ENCODE data around the gene SLC7A11. TPM values are rescaled to one million over a fixed set of nuclear protein-coding genes. Genes with fewer than 3 reads are reported as not detected.
"Not testable (repeated sequence)": the region's sequence is repeated elsewhere in the genome, so short reads cannot be mapped to it uniquely, and the experiment has no call there.

Gene SLC7A11
- total RNA-seq, 1 donor from 2014 or later: 0.19 TPM

DNA sequence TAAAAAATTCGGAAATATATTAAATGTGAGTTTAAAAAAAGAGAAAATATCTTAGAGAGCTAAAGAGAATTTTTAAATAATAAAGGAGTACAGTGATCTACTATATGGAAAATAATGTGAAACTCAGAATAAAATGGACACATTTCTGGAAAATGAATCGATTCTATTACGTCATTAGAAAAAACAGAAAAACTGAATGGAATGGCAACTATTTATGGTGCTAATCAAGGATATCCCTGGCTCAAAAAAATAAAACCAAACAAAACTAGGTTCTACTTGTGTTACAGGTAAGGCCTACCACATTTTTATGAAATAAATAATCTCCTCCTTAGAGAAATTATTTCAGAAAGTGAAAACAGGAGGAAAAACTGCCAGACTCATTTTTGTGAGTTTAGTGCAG, 5.5 kb upstream of the SLC7A11 start:
- no peak for DNase-seq (ENCODE audit: low spot score)

DNA sequence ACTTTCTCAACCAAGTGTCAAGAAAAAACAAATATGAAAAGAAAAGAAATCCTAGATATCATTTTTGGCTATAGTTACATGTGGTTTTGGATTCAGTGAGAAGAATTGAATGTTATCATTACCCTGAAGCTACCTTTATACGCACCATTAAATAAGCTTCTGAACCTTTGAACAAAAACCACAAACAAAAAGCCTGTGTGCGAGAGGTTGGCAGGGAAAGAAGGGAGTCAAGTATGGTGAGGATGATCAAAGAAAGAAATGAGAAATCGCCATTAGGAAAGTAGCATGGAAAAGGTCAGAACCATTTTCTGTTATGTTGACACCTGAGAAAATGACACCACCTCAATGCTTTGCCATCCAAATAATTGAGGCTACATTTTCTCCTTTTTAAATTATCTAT, 1.2 kb upstream of the SLC7A11 start:
- intact Hi-C loops (cut with DNase I): no loop called here
- no peak for DNase-seq (ENCODE audit: low spot score)

More for the DNA sequence above, 5.5 kb upstream of the SLC7A11 start:
- intact Hi-C loops (cut with DNase I): no loop called here

DNA sequence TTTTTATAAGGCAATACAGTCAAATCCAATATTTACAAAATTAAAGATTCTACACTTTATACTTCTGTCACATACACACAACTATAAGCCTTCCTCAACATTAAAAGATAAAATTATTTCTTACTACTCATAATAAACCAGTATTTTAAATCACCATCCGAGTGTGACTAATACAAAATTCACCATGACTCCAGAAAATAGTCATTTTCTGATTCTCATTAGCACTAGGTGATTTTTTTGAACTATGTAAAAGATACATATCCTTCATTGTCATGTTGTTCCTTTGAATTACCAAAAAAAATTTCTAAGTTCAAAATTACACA, 646 bp upstream of the SLC7A11 start:
- intact Hi-C loops (cut with DNase I): no loop called here
- no peak for DNase-seq (ENCODE audit: low spot score)

DNA sequence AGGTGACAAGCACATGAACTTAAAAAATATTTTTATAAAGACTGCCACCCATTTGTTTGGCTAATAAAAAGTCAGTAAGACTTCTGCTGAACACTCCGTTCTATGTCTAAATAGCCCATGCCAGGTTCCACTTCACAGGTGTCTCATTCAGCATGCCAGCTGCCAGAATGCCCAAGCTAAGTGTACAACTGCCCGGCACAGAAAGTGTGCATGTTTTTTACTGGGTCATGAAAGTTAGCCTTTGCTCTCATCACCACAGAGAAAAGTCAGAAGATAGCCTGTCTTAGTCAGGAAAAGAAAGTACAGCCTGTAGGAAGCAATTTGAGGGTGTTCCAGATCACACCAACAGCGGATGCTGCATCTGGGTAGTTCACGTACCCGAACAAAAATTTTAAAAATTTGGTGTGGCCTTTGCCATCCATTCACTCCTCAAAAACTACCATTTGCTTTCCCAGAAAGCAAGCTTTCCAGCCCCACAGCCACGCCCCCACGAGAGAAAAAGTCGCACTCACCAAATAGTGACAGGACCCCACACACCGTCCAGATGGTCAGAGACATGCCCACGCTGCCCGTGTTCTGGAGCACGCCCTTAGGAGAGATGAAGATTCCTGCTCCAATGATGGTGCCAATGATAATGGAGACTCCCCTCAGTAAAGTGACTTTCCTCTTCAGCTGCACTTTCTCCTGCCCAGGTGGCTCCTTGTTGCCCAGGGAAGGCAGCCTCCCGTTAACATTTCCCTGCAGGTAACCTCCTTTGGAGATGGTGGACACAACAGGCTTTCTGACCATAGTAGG, 671 bp downstream of the SLC7A11 start:
- intact Hi-C loops (cut with DNase I): no loop called here
- no peak for DNase-seq (ENCODE audit: low spot score)

DNA sequence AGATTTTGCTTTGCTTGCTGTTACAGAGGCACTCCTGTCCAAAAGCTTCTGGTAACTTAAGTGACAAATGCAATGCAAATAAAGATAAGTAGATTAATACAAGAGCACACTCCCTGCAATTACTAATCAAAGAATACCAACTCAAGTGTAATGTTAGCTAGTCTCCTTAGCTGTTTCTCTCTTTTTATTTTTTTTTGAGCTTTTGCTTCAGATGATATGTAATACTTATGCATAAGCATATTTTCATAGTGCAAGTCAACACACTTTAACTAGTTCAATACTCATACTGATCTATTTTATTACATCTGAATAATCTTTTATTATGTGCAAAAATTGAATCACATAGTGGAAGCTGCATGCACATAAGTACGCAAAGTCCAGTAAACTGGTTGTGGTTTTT, 2.7 kb downstream of the SLC7A11 start:
- no peak for DNase-seq (ENCODE audit: low spot score)
- intact Hi-C loops (cut with DNase I): no loop called here

DNA sequence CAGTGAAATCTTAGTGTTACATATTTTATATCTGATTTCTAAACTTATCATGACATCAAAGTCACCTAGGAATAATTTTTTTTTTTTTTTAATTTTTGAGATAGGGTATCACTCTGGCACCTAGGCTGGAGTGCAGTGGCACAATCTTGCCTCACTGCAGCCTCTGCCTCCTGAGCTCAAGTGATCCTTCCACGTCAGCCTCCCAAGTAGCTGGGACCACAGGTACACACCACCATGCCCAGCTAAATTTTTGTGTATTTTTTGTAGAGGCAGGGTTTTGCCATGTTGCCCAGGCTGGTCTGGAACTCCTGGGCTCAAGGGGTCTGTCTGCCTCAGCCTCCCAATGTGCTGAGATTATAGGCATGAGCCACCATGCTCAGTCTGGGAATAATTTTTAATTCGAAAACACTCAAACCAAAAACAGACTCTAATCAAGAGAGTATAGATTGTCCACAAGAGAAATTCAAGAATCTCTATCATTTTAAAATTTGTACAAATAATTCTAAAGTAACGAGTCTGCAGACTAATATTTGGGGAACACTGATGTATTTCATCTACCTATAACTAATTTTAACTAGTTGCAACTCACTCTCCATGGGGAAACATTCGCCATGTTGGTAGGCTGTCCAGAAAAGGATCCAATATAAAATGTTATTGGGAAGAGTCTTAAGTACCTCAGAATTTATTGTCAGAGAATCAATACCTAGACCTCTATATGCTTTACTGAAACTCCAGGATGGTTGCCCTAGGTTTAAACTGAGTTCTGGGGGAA, 3.4 kb downstream of the SLC7A11 start:
- intact Hi-C loops (cut with DNase I): no loop called here
- no peak for DNase-seq (ENCODE audit: low spot score)

DNA sequence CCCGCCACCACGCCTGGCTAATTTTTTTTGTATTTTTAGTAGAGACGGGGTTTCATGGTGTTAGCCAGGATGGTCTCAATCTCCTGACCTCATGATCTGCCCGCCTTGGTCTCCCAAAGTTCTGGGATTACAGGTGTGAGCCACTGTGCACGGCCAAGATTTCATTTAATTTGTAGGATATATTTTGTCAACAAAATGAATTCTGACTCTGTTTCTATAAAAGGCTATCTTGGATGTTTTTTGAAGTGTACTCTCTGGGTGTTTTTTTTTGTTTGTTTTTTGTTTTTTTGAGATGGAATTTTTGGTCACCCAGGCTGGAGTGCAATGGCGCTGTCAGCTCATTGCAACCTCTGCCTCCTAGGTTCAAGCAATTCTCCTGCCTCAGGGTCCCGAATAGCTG, 5.0 kb downstream of the SLC7A11 start:
- DNase-seq (ENCODE audit: low spot score); intact Hi-C loops (cut with DNase I): not testable (repeated sequence)

DNA sequence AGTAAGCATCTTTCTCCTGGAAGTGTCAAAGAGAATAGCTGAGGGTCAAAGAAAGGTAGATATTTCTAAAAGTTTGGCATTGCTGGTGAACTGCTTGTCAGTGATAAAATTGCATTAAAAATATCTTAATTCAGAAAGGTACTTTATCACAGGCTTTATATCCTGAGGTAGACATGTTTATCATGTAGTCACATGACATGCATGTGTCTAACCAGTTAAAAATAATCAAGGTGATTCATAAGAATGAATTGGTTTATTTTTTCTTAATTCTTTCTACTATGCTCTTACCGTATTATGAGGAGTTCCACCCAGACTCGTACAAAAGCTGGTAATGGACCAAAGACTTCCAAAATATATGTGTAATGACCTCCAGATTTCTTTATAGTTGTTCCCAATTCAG, 6.1 kb downstream of the SLC7A11 start:
- intact Hi-C loops (cut with DNase I): no loop called here
- no peak for DNase-seq (ENCODE audit: low spot score)

DNA sequence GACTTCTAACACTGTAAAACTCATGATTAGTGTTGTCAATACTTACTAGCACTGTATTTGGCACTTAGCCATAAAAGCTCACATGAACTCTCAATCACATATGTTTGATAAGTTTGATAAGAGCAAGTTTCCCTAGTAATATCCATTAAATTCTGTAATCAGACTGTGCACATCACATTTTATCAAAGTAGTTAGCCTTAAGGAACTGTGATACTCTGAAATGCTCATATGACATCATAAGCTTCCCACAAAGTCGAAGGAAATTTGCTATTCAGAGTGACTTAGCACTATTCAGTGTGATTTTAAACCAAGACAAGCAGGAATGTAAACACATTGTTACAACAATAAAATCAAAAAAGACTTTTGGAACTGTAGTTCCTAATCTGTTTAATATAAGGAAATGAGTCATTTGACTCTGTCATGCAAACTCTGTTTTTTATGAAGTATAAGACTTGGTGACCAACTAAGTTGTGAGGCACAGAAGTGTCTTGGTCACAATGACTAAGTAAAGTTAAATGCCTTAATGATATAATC, 6.7 kb downstream of the SLC7A11 start:
- DNase-seq (ENCODE audit: low spot score): no peak
- intact Hi-C loops (cut with DNase I): no loop called here

DNA sequence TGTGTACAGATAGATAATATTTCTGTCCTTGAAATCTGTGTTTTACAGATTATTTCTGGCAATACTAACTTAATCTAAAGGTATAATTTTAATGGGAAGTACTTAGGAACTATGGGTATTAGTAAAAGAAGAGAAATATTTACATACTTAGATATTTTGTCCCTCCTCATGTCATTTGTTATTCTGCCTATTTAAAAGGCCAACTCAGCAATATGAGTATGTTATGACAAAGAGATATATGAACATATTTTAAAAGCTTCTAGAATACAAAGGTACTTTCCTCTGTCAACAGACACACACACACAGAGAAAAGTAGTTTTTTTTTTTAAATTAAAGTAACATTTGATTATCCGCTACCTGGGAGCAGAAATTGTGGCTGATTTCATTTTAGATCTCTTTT, 7.9 kb downstream of the SLC7A11 start:
- DNase-seq (ENCODE audit: low spot score): no peak
- intact Hi-C loops (cut with DNase I): no loop called here

DNA sequence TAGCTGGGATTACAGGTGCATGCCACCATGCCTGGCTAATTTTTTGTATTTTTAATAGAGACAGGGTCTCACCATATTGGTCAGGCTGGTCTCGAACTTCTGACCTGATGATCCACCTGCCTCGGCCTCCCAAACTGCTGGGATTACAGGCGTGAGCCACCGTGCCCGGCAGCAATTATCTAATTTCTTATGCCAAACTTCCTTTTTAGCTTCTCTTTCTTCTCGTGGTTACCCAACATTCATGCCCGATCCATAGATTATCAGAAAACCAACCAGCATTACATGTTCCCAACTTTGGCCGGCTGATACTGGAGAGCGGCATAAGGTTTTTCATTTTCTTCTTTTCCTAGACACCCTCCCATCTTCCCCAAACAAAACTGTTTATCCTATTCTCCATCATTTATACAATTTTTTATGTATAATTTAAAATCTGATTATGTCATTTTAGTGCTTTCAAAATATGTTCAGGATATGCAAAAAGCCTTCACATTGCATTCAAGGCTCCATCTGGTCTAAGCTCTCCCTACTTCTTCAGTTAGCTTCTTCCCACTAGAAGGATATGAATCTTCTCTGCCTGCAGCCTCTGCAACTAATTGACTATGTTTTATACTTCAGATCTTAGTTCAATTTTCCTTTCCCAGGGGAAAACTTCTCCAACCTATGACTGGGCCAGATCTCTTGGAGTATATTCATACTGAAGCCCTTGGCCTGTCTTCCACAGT, 8.7 kb downstream of the SLC7A11 start:
- no peak for DNase-seq (ENCODE audit: low spot score)
- intact Hi-C loops (cut with DNase I): no loop called here

DNA sequence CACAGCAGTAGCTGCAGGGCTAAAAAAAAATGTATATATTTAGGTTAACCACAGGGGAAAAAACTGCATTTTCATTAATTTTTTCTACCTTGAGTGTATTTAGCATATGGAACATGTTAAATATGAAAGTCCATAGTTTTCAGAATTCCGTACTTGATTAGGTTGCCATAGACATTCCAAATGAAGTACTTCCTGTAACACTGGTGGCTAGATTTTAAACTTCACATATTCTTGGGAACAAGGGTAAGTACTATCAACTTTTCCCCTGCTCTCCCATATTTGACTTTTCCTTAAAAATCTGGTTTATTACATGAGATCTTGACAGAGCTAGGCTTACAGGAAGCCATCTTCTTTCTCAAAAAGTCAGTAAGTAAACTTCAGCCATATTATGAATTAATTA, 9.8 kb downstream of the SLC7A11 start:
- intact Hi-C loops (cut with DNase I): no loop called here
- no peak for DNase-seq (ENCODE audit: low spot score)

DNA sequence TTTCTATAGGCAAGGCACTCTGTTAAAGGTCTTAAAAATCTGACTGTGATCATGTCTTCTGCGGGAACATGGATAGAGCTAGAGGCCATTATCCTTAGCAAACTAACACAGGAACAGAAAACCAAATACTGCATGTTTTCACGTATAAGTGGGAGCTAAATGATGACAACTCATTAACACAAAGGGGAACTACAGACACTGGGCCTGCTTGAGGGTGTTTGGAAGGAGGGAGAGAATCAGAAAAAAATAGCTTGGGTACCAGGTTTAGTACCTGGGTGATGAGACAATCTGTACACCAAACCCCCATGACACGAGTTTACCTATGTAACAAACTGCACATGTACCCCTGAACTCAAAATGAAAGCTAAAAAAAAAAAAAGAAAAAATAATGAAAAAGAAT, 12.1 kb downstream of the SLC7A11 start:
- intact Hi-C loops (cut with DNase I): no loop called here
- DNase-seq (ENCODE audit: low spot score): no peak

DNA sequence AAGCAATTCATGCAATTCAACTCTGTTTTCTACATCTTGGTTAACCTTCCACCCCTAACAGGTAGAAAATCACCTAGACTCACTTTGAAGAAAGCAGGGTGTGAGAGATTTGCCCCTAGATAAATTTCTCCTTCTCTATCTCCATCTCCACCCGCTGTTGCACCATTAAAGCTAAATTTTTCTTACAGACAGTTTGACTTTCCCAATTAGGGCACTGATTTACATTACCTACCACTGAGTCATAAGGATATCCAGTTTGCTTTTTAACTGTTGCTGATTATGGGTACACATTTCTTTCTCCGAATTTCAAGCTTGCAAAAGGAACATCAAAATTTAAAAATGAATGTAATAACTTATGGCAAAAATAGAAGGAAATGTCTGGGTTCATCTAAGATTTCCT, 13.0 kb downstream of the SLC7A11 start:
- DNase-seq (ENCODE audit: low spot score): no peak
- intact Hi-C loops (cut with DNase I): no loop called here

DNA sequence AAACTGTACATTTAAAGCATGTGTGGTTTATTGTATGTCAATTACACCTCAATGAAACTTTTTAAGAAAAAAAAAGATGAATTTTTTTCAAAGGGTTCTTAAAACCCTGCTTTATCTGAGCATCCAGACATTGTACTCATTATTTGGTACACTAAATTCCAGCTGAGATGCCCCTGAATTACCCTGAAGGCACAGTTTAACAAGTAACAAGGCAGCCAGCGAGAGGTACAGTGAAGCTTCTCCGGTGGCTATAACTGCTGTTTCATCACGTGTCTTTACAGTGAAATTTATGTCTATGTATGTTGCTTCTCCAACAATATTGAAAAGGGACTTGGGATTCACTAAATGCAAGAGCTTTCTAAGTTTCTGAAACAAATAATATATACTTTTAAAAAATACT, 15.8 kb downstream of the SLC7A11 start:
- intact Hi-C loops (cut with DNase I): no loop called here
- DNase-seq (ENCODE audit: low spot score): no peak

DNA sequence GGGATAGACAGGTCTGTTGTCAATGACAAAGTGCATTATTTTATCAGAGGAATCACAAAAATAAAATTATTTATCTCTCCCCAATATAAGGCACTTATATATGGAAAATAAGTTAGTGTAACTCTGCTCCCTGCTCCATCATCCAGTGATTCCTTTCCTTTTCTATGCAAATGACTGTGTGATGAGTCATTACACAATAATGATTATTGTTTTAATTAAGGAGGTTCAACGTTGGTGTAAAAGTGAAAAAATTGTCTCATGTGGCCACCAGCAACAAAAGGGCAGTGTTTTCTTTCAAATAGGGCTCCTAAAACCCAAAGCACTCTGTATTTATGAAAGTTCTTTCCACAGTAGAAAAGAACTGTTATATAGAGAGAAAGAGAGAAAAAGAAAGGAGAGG, 16.7 kb downstream of the SLC7A11 start:
- intact Hi-C loops (cut with DNase I): no loop called here
- DNase-seq (ENCODE audit: low spot score): no peak

DNA sequence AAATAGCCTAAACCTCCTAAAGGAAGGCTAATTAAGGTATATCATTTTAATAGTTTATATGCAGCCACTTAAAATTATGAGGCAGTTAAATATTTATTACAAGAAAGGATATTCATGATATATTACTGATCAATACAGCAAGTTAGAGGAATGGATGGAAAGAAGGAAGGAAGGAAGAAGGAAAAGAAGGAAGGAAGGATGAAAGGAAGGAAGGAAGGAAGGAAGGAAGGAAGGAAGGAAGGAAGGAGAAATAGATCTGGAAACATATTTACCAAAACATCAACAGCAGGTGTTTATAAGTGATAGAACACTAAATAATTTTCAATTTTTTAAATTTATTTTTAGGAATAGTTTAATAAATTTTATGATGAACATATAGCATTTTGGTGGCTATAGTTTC, 17.5 kb downstream of the SLC7A11 start:
- intact Hi-C loops (cut with DNase I): no loop called here
- no peak for DNase-seq (ENCODE audit: low spot score)

DNA sequence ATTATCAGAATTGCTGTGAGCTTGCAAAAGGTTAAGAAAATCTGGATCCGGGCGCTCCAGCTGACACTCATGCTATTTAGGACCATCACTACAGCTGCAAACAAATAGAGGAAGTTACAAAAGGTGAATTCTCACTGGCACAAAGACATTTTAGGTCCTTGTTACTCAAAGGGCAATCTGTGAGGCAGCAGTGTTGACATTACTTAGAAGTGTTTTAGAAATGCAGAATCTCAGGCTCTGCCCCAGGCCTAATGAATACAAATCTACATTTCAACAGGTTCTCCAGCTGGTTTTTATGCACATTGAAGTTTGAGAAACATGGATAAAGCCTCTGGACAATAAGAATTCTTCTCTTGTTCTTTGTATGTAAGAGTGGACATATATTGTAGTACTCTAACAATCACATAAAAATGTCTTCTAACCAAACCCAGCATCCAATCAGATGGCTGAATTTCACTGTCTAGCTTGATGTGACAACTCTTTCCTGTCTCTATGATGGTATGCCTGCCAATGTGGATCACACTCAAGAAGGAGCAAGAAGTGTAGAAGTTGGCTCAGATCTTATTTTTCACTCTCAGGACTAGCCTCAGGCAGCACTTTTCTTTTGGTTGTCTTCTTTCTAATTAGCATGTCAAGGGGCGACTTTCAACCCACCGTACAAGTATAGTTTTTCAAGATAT, 18.8 kb downstream of the SLC7A11 start:
- no peak for DNase-seq (ENCODE audit: low spot score)
- intact Hi-C loops (cut with DNase I): no loop called here

DNA sequence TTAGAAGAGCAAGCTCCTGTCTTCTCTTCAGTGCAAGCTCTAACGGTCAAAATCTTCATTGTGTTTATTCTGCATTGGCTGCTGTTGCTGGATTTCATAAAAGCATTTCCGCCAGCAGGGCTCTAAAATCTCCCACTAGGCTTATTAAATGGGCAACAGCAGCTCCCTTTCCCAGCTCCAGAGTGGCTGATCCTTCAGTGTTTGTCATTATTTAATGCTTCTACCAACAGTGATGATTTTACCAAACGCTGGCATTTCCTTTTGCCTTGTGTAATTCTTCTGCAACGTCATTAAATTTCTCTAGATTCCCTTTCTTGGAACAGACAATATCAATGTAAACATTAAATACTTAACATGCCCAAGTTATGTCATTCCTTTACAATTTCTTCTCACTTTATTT, 20.1 kb downstream of the SLC7A11 start:
- DNase-seq (ENCODE audit: low spot score): no peak

DNA sequence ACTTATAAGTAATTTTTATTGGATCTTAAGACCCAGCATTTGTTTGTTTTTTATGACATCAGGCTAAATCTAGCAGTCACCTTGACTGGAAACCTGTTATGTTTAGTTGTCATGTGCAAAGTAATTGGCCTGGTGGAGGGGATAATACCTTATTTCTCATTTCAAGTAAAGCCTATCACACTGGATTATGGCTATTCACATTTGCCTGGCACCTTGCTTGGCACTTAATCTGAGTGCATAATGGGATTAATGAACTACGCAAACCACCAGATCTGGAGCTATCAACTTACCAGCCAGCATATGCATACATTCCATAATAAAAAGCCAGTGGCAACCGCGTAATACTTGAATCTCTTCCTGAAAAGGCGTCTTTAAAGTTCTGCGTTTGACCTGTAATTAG, 23.2 kb downstream of the SLC7A11 start:
- intact Hi-C loops (cut with DNase I): no loop called here
- no peak for DNase-seq (ENCODE audit: low spot score)

More for the DNA sequence above, 20.1 kb downstream of the SLC7A11 start:
- intact Hi-C loops (cut with DNase I): no loop called here

All from cardiac septum (tissue), 1 donor.